NCI-H128 (cell line): ENCODE data around the gene TADA2B.
"Not testable (repeated sequence)": the region's sequence is repeated elsewhere in the genome, so short reads cannot be mapped to it uniquely, and the experiment has no call there.

Experiments used
- DNase-seq: peaks from one replicate; lab custom pipeline; 2025; ENCODE audit not compliant: unreplicated experiment; lab: John Stamatoyannopoulos, UW

Gene TADA2B

DNA sequence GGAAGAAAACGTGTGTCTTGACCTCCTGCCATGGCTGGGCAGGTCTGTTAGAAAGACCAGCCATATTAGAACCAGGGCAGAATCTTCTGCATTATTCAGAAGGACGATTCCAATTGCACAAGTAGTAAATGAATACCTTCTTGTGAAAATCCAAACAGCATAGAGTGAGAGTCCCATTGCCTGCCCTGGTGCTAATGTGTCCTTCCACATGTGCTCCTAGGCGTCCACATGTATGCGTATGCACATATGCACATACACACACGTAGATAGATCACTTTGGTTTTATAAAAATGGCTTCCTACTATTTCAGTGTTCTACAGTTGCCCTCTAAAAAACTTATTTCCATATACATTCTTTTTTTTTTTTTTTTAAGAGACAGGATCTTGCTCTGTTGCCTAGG lies 34.9 kb downstream of the TADA2B start:
- no peak for DNase-seq

DNA sequence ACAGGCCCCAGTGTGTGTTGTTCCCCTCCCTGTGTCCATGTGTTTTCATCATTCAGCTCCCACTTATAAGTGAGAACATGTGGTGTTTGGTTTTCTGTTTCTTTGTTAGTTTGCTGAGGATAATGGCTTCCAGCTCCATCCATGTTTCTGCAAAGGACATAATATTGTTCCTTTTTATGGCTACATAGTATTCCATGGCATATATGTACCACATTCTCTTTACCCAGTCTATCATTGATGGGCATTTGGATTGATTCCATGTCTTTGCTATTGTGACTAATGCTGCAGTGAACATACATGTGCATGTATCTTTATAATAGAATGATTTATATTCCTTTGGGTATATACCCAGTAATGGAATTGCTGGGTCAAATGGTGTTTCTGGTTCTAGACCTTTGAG lies 36.3 kb downstream of the TADA2B start:
- DNase-seq = not testable (repeated sequence)

DNA sequence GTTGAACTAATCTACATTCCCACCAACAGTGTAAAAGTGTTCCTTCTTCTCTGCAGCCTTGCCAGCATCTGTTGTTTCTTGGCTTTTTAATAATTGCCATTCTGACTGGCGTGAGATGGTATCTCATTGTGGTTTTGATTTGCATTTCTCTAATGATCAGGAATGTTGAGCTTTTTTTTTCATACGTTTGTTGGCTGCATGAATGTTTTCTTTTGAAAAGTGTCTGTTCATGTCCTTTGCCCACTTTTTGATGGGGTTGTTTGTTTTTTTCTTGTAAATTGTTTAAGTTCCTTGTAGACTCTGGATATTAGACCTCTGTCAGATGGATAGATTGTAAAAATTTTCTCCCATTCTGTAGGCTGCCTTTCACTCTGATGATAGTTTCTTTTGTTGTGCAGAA lies 36.7 kb downstream of the TADA2B start:
- not testable (repeated sequence) for DNase-seq

DNA sequence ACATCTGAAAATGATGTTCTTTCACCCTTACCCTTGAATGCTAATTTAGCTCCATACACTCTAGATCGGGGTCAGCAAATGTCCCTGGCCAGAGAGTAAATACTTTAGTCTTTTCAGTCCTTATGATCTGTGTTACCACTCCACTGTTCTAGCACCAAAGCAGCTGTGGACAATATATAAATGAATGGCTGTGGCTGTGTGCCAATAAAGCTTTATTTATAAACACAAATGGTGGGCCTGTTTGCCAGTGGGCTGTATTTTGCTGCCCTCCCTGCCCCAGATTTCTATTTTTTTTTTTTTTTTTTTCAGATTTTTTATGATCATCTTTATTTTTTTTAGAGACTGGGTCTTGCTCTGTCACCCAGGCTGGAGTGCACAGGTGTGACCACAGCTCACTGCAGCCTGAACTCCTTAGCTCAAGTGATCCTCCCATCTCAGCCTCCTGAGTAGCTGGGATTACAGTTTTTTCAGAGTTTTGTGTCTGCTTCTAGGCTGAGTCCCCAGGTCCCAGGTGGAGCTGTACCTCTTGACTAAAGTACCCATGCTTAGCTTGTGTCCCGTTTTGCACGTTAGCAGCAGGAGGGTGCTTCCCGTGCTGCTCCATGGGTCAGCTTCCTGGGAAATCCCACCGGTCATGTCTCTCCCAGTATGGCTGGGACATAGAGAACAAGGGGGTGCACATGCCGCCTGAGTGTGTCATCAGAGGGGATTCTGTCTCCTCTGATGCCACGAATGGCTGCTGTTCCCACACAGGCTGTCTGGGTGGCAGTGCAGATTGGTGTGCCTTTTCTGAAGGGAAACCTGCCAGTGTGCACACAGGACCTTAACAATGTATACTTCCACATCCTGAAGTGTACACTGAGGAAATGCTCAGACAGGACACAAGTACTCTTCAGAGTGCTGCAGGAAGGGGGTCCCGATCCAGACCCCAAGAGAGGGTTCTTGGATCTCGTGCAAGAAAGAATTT lies 40.7 kb downstream of the TADA2B start:
- DNase-seq = no peak

DNA sequence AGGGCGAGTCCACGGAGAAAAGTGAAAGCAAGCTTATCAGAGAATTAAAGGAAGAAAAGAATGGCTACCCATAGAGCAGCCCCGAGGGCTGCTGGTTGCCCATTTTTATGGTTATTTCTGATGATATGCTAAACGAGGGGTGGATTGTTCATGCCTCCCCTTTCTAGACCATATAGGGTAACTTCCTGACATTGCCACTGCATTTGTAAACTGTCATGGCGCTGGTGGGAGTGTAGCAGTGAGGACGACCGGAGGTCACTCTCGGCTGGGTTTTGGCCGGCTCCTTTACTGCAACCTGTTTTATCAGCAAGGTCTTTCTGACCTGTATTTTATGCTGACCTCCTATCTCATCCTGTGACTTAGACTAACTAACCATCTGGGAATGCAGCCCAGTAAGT lies 41.4 kb downstream of the TADA2B start:
- DNase-seq = not testable (repeated sequence)

DNA sequence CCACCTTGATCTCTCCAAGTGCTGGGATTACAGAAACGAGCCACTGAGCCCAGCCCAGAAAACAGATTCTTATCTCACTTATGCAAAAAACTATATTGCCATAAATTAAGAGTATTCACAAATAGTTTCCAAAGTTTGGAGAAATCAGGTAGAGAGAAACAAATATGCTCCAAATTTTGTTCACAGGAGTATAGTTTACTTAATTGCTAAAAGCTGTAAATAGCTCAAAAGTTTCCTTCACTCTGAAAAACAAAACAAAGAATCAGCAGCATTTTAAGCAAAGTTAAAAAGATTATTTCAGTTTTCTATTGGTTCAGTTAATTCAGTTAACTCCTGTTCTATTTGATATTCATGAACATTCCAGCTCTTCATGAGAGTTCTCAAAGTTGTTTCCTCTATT lies 43.2 kb downstream of the TADA2B start:
- DNase-seq = no peak

DNA sequence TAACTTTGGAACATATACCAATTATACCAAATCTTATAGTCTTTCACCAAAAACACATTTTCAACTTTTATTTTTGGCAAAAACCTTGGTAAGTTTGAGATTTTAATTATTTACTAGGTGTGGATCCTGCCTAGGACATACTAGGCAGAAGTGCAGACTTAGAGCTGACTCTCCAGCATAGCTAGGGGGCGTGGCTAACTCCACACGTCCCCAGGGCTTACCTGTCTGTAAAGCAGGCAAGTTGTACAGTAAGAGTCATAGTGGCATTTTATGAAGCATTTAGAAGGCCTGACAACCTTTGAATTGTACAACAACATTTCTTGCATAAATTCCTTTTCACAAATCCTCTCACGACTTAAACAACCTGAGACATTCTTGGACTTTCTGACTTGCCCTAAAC lies 43.9 kb downstream of the TADA2B start:
- no peak for DNase-seq

DNA sequence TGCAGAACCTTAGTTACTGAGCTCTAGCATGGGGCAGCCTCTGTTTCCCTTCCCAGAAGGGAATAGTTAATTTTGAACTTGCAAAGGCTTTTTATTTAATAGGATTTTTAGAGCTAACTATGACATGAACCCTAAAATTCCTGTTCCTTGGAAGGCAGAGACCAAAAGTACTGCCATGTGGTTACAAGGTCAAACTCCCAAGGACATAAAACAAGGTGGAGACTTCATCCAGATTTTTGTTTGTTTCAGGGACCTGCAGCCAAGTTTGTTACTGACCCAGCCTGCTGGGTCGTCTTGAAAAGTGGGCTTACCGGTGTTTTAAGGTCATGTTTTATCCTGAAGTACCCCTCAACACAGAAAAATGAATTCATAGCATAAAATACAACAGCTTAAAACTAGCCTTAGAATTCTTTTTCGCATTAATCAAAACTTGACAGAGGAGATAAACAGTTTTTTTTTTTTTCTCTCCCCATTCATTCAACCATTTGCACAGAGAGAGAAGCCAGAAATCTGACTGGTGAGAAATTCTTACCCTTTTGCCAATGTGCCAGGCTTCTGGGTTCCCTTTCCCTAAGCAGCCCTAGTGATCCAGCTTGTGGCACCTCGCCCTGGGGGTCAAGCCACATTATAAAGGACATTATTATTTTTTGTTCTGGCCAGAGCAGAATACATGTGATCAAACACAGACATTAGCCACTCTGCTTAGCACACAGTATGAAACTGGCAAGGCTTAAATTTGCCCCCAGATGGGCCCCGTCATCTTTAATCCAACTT lies 46.2 kb downstream of the TADA2B start:
- no peak for DNase-seq

DNA sequence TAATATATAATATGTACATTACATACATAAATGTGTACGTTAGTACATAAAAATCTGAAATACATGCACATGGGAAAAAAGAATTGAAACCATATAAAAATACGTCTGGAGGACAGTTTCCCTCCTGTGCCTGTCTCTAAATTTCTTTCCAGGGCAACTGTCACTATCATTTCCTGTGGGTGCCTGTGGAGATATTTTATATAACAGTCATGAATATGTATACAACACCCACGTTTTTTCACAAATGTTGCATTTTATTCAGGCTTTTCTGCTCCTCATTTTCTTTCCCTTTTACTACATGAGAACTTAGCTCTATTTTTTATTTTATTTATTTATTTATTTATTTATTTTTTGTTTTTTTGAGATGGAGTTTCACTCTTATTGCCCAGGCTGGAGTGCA lies 48.9 kb downstream of the TADA2B start:
- DNase-seq = no peak

DNA sequence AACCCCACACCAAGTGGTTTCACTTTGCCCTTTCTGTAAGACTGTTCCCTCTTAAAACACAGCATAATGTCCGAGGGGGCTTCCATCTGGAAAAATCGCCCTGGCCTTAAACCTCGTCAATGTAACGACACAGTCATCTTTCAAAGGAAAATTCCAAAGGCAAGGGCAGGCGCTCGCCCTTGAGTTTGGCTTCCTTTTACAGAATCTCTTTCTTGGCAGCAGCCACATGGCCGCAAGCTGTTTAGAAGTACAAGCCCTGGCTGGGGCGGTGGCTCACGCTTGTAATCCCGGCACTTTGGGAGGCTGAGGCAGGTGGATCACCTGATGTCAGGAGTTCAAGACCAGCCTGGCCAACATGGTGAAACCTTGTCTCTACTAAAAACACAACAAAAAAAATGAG lies 51.7 kb downstream of the TADA2B start:
- DNase-seq = no peak

DNA sequence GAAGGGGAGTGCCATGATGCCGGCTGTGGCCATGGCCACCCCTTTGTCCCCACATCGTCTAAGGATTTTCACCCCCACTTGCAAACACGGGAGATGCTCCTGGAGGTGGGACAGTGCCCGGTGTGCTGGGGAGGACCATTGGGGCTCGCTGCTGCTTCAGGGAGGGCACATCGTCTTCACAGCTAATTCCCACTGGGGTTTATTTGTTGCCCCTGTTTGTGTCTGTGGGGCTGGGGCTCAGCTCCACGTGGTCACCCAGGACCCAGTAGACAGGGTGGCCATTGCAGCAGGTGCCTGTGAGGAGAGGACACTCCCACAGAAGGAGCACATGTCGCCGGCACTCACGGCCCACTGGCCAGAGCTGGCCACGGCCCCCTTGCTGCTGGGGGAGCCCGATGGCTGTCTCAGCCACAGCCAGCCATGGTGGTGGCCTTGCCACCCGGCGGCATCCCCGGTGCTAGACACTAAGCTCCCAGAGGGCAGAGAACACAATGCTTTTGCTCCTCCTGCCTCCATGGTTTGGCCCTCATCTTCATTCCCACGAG lies 52.5 kb downstream of the TADA2B start:
- no peak for DNase-seq

DNA sequence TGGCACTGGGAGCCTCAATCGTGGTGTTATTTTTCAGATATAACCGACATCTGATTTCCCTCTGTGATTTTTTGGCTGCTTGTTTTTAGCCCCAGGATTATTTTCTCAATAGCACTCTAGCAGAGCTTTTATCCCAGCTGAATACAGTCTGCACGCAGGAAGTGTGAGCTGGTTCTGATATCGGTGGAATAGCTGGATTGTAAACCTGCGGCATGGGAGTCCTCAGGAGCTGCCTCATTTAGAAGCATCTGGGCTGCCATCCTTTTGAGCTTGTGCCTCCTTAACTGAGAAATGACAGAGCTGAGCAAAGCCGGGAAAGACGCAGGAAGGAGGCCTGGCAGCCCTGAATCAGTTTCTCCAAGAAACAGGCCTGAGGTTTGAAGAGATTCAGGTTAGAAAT lies 53.1 kb downstream of the TADA2B start:
- DNase-seq = no peak

DNA sequence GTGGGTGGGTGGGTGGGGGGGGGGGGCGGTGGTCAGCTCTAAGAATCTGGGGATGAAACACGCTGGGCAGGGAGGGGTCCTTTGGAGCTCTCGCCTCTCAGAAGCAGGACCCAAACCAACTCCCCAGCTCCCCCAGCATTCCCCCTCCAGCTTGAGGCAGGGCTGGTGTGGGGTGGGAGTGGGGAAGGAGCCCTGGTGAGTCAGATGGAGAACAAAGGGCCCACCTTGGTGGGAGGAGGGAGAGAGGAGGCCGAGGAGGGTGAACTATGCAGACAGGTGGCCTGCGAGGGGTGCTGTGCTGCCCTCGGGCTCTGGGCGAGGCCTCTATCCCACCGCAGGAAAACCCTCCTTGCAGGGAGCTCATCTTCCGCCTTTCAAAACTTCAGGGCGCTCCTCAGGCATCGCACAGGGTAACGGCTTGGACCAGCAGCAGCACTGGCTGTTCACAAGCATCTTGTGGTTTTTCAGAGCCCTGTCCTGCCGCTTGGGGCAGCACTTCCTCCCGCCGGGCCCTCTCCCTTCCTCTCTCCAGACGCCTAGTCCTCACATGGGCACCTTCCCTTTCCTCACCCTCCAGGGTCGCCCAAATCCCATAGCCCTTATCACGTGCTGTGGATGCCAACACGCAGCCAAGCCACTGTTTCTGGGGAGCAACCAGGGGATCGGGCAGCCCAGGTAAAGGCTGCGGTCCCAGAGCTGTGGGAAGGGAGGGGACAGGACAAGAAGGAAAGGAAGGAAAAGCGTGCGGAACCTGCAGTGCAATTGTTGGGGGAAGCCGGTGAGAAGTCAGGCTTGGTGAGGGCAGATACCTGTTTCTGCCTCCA lies 58.7 kb downstream of the TADA2B start:
- no peak for DNase-seq

DNA sequence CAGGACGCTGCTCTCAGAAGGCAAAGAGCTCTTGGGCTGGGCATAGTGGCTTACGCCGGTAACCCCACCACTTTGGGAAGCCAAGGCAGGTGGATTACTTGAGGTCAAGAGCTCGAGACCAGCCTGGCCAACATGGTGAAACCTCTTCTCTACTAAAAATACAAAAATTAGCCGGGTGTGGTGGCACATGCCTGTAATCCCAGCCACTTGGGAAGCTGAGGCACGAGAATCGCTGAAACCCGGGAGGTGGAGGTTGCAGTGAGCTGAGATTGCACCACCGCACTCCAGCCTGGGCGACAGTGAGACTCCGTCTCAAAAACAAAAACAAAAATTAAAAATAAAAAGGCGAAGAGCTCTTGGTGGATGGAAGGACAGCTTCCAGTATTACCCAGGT lies 59.3 kb downstream of the TADA2B start:
- DNase-seq = not testable (repeated sequence)

DNA sequence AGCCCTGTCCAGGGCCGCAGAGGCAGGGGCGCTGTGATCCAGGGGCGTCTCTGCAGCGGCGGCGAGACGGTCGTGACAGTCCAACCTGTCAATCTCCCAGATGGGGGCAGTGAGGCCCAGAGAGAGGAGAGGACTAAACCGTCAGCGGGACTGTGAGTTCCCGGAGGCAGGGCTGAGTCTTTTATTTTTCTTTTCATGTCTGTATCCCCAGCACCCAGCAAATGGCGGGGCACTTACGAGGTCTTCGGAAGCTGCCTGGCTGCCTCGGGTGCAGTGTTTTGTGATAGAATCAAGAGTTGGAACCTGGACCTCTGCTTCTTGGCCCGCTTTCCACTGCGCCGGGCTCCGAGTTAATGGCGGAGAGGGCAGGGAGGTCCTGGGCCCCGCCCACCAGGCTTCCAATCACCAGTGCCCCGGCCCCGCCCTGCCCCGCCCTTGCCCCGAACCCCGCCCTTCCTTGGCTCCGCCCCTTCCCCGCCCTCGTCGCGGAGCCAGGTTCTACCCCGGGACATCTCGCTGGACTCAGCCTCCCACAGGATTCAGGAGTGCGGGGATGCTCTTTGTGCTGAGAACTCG lies 59.9 kb downstream of the TADA2B start:
- DNase-seq = peak; percentile 45

DNA sequence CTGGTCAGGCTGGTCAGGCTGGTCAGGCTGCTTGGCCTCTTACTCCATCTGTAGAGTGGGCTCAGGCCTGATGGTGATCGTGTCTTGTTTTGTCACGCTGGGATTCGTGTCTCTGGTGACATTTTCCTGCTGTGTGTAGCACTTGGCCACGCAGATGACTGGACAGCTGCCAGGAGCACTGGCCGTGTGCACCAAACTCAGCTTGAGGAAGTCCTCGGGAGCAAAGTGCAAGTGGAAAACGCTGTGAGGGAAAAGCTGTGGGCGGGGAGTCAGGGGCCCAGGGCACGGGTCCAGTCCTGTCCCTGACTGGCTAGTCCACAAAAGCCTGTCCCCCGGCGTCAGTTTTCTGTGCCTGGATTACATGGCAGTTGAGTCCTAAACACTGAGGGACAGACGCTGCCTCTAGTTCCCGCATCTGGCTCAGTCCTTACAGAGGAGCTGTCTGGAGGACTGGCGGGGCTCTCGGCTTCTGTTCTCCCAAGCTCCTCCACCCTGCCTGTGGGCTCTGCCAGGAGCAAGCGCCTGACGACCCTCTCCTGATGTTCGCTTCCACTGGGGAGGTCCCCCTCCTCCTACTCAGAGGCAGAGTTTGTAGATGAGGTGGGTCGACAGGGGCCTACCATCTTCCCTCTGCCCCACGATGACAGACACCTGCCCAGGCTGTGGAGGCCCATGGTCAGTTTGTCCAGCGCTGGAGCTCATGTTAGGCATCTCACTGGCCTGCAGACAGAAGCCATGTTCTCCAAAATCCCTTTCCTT lies 60.6 kb downstream of the TADA2B start:
- no peak for DNase-seq

DNA sequence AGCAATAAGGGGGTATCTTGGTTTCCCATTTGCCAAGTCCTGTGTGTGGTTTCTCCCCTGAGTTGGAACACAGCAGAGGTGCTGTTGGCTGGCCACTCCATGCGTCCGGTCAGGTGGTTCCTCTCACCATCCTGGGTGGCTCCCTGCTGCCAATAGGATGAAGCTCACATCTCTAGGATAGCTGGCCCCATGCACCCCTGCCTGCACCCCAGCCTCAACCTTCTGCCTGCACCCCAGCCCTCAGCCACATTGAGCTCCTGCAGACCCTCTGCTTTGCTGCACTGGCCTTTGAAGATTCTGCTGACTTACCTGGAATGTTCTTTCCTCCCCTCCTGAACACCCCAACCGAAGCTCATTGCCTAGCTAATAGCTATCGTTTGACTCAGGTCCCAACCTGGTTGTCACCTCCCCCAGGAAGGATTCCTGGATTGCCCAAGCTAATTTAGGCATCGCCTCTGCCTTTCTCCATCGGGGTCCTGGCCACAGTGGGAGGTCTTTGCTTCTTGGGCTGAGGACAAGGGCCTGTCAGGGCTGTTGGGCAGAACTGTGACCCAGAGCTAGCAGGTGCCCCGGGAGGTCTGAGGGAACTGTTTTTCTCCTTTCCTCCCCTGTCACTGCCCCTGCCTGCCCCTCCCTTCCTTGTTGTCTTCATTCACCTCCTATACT lies 61.3 kb downstream of the TADA2B start:
- DNase-seq = no peak

DNA sequence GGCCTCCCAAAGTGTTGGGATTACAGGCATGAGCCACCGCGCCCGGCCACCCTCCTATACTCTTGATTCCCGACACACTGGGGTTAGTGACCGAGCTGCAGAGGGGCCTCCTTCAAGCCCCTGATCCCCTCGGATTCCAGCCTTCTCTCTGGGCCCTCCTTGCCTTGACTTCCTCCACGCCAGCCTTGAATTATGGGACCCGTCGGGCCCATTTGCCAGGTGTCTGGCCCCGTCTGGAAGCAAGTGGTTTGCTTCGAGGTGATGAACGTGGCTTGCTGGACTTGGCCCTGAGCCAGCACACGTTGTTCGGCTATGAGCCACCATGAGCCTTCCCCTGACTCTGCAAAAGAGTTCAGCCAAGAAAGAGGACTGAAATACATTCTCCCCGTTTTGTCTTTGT lies 62.1 kb downstream of the TADA2B start:
- no peak for DNase-seq

DNA sequence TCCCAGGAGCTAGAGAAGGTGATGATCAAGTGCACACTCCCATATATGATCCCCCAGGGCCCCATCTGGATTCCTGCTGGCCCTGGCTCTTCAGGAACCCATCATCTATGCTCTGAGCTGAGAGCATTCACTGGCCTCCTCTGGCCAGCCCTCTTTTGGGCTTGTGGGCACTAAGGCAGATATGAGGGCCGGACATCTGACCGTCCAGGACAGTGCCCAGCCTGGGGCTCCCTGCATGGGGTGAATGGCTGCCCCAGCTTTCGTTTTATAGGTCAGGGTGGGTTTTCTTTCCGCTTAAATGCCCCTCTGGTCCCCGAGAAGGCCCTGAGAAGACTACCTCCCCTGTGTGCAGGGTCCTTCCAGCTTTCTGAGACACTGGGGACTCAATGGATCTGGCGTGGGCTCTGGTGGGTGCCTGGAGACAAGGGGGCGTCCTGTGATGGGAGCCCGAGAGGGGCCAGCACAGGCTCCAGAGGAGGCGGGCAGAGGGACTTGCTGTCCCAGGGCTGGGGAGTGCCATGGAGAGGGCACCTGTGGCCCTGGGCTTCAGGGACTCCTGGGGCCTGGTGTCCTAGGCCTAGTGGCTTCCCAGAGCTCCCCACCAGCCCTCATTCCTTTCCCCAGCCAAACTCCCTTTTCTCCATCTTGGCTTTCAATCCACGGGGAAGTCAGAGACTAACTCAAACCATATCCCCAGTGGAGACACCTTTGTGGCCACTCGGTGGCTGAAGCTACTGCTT lies 64.2 kb downstream of the TADA2B start:
- no peak for DNase-seq
